SIG-M5 treated with dmso at 0.1 percent for 504 hours (cell line): ENCODE data around the gene ELAVL3.
A peak's percentile ranks its signal among the peaks of the same experiment; 100 is the strongest.

Experiments
- DNase-seq: peaks from one replicate; lab custom pipeline; 2025; ENCODE audit not compliant: unreplicated experiment; lab: John Stamatoyannopoulos, UW

The ELAVL3 gene

DNA sequence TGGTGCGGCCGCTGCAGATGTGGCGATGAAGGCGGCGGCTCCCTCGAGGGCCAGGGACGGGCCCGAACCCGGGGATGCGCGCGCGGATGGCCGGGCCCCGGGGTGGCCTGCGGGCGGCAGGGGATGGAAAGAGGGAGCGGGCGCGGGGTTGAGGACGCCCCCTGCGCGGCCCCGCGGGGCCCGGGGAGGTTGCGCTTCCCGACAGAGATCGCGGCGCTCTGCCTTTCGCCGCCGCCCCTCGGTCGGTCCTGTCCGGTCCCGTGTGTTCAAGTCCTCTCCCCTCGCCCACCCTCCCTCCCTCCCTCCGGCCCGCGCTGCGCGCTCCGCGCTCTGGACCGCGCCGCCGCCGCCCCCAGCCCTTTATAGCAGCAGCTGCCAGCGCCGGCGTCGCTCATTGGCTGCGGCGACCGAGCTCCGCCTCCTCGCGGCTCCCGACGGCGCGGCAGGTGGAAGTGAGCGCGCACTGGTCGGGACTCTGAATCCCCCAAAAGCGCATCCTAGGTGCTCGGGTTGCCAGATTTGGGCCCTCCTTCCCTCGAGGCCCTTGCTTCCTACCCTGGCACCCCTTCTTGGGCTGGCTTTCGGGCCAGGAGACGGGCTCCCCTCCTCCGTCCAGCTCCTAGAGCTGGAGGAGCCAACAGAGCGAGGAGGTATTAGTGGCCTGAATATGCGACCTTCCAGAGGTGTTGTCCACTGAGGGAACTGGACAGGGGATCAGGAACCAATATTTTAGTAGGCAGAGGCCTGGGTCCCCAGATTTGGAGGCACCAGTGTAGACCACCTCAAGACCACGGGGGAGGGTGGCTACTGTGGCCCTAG lies at the start of gene ELAVL3:
Gene ELAVL3, minus strand, starts transcription at position 332 of the 819 bp plus-strand sequence. CDS start 438 bp downstream, outside the sequence.
- DNase-seq, result no peak

DNA sequence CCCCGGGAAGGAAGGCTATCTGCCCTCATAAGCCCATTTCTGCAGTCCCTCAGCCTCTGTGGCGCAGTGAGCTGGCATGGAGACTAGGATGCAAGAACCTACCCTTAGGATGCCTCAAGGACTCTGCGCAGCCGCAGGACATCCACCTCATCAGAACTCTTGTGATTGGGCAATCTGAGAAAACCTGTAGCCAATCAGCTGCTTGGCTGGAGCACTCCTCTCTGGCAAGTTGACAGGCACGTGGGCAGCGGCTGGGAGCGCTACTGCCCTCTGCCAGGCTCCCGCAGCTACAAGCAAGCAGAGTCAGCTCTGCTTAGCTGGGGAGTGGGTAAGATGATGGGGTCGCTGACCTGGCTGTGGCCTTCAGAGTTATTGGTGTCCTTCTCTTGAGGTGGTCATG lies 49.6 kb upstream of the ELAVL3 start:
- peak; percentile 63 for DNase-seq

DNA sequence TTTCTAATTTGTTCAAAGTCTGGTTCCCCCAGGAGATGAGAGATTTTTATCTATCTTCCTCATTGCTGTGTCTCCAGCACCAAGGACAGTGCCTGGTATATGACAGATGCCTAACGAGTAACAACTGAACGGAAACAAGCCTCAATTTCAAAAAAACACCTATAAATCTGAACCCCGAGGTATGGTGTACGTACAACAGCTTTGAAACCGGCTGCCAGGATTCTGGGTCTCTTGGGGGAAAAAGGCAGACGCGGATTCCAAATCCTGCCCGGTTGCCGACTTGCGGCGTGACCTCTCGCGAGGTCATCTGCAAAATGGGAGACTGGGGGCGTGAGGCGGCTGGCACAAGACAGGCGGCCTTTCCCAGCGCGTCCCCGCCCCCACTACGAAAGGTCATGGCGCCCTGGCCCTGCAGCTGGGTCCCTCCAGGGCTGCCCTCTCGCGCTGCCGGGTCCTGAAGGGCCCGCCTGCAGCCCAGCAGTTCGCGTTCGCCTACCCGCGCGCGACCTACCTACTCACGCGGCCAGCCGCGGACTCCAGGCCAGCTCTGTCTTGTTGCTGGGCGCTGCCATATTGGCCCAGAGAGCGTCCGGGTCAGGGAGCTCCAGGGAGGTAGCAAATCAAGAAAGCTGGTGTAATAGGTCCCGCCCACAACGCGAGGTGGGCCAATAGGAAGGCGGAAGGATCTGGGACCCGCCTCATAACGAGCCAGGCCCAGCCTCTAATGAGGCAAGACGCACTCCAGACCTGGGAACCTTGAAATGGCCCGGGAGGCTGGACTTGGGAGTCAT lies 47.9 kb upstream of the ELAVL3 start, which contains the start of gene ECSIT:
Gene ECSIT, minus strand, starts transcription at position 584 of the 791 bp plus-strand sequence. CDS start 9,964 bp downstream, outside the sequence.
- peak; percentile 96 for DNase-seq

DNA sequence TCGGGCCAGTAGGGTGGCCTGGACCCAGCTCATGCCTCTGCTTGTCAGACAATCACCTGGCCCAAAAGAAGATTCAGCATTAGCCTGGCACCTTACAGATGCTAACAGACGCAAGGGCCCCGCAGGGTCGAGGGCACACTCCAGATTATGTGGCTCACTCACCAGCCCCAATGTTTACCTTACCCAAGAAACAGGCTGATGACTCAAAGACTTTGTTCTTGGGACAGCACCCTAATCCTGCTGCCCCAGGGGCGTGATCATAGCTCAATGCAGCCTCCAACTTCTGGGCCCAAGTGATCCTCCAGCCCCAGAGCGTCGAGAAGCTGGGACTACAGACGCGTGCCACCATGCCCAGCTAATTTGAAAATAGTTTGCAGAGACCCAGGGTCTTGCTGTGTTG lies 38.3 kb upstream of the ELAVL3 start:
- no peak for DNase-seq

DNA sequence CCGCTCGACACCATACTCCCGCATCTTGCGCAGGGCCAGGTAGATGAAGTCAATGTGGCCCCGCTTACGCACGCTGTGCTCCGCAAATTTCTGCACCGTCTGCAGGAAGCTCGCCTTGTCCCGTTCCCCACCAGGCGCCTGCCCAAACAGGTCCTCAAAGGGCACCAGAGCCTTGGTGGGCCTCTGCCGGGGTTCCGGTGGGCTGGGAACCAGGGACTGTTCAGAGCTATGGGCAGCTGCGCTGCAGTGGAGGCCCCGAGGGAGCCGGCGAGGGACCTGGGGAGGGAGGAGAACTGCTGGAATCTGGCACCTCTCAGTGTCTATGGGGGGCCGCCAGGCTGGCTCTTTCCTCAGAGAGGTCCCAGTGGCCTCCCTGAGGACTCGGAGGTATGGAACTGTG lies 33.1 kb upstream of the ELAVL3 start:
- DNase-seq, result no peak

DNA sequence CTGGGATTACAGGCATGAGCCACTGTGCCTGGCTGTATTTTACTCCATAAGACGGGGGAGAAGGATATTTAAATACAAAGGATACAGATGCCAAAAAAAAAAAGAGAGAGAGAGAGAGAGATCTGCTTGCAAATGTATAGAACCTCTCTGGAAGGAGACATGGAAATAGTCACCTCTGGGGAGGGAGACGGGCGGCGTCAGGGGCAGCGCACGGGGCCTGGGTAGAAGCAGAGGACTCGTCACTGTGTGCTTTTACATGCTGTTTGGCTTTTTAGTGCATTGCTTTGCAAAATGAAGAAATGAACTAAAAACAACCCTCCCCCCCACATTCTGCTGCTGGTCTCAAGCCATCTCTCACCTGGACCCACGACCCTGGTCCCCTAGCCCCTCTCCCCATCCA lies 29.6 kb upstream of the ELAVL3 start:
- no peak for DNase-seq

DNA sequence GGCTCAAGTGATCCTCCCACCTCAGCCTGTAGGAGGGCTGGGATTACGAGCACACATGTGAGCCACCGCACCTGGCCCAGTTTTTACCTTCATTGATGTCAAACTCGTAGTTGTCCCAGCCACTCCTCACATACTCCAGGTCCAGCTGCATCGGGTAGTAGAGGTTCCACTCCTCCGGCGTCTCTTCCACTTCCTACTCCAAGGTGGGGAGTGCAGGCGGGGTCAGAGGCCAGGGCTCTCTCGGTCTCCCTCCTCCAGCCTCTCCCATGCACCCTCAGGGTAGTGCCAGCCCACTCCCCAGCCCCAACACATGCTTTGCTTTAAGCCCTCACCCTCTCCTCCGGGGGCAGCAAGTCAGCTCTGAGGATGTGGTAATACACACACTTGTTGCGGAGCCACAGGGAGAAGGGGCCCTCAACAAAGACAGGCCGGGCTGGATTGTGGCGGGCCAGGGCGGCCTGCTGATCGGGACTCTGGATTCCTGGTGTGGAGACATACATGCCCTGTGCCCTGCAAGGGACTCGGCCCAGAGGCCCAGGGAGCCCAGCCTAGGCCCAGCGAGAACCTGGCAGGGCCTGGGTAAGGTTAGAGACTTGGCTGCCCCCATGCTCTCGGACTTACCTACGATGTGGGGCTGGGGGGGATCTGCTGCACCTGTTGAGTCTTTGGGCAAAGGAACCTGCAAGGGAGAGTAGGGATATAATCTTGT lies 26.7 kb upstream of the ELAVL3 start:
- no peak for DNase-seq

DNA sequence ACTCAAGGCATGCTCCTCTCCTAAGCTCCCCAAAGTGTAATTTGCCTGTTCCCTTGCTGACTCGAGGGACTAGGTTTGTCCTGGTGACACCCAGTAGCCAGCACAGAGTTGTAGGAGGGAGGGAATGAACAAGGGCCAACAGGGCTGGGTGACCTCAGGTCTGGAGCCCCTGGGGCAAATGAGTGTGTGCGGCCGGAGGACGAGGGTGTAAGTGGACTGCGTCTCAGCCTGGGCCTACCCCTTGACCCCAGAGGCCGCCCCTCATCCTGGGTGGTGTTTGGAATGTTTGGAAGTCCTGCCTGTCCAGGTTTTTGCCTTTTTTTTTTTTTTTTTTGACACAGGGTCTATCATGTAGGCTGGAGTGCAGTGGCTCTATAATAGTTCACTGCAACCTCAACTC lies 26.1 kb upstream of the ELAVL3 start:
- DNase-seq, result no peak

DNA sequence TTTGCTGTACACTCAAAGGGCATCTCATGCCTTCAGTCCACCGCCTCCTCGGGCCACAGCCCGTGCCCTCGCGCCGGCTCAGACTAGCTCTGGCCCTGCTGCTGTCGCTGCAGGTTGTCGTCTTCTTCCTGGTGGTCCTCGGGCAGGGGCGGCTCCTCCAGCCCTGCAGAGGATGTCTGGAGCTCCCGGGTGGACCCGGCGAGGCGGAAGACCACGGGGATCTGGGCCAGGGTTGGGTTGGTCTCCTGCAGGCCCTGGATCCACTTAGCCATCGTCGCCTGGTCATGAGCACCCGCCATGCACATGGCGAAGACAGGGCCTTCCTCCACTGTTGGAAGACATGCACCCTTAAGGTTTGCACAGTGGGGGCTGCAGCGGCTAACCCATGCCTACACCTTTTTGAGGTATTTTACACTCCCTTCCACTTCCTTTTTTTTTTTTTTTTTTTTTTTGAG lies 25.3 kb upstream of the ELAVL3 start:
- no peak for DNase-seq

DNA sequence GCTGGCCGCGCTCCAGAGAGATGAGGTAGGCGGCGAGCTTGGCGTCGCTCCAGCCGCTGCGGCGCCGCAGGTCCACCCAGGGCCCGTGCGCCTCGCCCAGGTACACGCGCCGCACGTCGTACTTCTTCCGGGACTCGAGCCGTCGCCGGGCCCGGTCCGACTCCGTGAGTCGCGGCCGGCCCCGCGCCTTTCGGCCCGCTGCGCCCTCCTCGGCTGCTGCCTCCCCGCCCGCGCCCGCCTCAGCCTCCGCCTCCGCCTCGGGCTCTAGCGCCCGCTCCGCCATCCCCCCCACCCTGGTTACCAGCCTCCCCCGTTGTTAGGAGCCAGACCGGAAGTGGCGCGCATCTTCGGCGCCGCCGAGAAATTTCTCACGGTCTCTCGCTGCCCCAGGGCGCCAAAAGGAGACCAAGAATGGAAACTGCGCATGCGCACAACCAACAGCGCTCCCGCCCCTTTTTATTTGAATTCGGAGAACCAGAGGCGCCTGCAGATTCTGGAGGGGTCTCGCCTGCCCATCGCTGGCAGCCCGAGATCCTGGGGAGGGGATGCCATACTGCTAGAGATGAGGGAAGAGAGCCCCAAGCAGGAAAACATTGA lies 24.8 kb upstream of the ELAVL3 start, which contains the start of gene ZNF653:
Gene ZNF653, minus strand, starts transcription at position 336 of the 597 bp plus-strand sequence. Its CDS starts 53 bp downstream, at position 283.
- peak; percentile 91 for DNase-seq

DNA sequence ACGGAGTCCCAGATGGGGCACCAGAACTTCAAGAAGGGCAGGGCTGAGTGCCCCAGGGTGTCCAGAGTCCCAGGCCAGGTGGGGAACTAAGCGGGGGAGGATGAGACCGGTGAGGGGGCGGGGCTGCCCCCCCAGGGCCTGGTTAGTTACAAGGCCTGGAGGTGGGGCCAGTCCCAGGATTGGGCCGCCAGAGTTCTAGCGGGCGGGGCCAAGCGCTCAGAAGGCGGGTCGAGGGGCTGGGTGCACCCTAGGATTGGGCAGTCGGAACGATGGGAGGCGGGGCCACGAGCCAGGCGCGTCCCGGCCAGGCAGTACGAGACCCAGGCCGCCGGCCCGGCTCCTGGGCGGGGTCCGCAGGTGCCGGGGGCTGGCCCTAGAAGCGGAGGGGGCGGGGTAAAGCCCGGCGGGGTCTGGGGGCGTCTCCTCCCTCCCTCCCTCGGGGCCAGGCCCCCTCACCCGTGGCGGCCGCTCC lies 24.2 kb upstream of the ELAVL3 start:
- peak; percentile 92 for DNase-seq

DNA sequence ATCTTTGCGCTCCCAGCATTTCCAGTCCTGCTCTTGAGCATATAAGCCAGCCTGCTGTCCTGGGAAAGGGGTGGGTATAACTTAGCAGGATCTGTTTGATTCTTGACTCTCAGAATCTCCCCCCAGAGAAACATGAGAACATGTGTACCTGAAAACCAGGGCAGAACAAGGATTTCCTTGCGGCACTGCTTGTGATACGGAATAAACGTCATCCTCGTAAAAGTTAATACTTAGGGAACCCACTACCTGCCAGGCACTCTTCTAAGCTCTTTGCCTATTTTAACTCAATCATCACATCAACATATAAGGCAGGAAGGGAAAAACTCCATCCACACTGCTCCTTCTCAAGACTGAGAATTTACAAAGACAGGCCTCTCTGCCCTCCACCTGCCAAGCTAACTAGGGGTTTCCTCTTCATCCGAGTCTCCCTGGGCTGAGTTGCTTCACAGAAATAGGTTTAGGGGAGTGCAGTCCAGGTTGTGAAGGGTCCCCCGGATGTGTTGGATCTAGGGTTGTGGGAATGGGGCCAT lies 23.7 kb upstream of the ELAVL3 start:
- DNase-seq, result no peak

DNA sequence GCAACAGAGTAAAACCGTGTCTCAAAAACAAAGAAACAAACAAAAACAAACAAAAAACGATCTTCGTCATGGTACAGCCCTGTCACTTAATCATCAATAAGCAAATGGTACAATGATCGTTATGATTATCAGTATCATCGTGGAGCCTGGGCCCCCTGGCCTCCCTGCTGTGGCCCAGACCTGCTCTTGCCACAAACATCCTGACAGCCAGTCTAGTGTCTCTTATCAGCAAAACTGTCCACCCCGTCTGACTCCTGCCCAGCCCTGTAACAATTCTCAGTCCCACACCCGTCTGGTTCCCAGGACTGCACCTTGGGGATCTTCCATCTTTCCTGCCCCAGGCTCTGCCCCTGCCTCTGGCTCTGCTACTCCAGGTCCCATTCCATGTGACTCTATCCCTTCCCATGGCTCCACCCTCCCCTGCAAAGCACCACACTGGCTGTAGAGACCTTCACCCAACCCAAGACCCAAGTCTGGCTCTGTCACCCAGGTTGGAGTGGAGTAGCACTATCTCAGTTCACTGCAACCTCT lies 19.1 kb upstream of the ELAVL3 start:
- no peak for DNase-seq

DNA sequence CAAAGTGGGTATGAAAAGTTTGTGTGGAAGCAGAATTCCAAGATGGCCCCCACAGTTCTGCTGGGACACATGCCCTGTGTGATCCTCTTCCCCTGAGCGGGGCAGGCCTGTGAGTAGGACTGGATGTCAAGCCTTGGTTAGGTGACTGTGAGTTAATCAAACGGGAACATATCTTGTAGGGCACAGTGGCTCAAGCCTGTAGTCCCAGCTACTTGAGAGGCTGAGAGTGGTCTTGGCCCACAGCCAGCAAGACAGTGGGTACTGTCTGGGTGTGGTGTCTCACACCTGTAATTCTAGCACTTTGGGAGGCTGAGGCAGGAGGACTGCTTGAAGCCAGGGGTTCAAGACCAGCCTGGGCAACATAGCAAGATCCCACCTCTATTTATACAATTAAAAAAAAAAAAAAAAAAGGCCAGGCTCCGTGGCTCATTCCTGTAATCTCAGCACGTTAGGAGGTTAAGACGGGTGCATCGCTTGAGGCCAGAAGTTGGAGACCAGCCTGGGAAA lies 18.4 kb upstream of the ELAVL3 start:
- DNase-seq, result no peak

DNA sequence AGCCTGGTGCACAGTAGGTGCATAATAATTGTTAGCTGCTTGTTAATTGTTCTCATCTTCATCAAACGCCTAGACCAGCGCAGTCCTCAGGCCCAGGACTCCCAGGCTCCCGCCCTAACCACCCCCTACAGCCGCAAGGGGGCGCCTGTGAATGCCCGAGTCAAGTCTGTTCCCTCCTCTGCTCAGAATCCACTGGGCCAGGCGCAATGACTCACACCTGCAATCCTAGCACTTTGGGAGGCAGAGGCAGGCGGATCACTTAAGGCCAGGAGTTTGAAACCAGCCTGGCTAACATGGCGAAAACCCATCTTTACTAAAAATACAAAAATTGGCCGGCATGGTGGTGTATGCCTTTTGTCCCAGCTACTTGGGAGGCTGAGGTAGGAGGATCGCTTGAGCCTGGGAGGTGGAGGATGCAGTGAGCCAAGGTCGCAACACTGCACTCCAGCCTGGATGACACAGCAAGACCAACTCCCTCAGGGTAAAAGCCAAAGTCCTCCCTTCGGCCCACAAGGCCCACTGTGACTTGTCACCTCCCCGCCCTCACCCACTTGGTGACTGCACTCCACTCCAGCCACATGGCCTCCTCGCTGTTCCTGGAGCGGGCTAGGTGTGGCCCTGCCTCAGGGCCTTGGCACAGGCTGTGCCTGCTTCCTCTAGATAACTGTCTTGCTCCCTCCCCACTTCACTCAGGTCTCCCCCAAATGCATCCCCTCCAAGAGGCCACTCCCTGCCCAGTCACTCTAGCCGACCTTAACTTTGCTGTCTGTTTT lies 15.7 kb upstream of the ELAVL3 start:
- peak; percentile 62 for DNase-seq

DNA sequence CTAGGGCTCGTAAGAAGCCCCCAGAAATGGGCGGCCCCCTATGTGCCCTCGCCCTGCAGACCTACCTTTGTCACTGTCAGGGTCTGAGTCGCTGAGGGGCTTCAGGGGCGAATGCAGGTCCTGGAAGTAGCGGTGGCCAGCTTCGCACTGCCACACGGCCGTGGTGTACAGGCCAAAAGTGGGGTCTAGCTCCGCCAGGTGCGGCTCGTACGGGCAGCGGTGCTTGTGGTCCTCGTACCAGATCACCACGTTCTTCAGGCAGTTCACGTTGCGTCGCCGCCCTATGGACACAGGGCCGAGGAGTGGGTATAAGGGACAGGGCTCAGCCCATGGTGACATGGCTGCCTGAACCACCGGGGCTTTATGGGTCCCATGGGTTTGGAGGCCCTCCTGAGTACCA lies 15.0 kb upstream of the ELAVL3 start:
- DNase-seq, result no peak

DNA sequence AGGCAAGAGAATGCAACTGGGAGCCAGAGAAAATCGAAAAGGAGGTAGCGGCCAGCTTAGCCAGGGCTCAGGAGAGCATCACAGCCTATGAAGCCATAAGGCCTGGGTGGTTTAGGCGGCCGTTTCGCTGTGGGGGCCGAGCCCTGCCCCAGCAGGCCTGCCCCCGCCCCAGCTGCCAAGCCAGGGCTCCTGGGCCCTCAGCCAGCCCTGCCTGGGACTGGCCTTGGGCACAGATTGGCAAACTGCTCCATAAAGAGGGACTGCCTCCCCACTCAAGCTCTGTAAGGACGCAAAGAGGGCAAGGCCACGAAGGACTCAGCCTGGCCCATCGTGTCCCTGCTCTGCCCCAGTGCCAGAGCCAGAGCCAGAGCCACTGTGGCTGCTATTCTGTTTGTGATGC lies 14.6 kb upstream of the ELAVL3 start:
- DNase-seq, result no peak

DNA sequence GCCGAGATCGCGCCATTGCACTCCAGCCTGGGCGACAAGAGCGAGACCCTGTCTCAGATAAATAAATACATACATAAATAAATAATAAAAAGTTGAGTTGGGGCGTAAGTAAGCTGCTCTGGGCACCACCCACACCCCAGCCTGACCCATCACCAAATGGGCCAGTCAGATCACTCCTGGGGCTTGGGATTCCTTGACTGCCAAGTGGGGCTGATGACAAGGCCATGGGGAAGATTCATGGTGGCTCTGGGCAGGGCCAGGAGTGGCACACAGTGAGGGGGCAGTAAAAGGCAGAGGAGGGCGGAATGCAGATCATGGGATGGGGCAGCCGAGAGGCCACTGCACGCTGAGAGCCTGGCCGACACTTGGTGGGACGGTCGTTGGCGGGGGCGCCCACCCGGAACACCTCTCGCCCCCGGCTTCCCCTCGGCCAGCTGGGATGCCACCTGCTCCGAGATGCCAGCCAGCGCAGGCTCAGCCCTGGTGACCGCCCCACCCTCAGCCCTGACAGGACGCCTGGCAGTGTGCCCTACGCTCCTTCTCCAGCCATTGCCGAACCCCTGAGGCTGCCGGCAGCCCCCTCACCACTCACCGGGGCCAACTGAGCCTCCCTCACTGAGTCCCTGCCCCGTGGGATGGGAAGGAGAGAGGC lies 13.9 kb upstream of the ELAVL3 start:
- no peak for DNase-seq

DNA sequence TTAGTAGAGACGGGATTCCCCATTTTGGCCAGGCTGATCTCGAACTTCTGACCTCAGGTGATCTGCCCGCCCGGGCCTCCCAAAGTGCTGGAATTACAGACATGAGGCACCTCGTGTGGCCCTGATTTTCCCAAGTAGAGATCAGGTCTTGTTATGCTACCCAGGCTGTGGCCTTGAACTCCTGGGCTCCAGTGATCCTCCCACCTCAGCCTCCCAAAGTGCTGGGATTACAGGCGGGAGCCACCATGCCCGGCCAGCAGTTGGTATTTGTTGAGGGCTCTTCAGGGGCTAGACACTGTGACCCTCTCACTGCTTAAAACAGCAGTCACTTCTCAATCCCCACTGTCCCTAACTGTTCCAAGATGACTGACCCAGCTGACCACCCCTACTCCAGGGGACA lies 8.5 kb upstream of the ELAVL3 start:
- no peak for DNase-seq
